Measurements from ENCODE around the gene MT1HL1. TPM values are rescaled to one million over a fixed set of nuclear protein-coding genes. Genes with fewer than 3 reads are reported as not detected.

MT1HL1 gene
- total and polyA plus RNA-seq, 2 experiments from 2014 or later, result not detected

DNA sequence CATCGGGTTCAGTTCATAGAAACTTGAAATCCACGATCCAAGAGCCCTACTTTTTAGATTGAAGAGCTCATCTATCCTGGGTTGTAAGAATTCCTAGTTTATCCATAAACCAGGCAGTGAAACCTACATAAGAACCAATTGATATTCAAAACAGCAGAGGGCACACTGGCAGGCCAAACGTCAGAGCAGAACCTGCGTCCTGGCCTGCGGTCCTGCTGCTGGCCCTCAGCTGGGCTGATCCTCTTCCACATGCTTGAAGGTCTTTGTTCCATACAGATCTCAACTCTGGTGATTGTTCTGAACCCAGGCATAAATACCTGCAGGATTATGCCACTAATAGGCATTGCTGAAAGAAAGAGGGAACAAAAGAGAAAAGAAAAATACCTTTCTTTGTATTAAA is 47.0 kb downstream of the MT1HL1 start:
- TF ChIP-seq, protein P1, sequence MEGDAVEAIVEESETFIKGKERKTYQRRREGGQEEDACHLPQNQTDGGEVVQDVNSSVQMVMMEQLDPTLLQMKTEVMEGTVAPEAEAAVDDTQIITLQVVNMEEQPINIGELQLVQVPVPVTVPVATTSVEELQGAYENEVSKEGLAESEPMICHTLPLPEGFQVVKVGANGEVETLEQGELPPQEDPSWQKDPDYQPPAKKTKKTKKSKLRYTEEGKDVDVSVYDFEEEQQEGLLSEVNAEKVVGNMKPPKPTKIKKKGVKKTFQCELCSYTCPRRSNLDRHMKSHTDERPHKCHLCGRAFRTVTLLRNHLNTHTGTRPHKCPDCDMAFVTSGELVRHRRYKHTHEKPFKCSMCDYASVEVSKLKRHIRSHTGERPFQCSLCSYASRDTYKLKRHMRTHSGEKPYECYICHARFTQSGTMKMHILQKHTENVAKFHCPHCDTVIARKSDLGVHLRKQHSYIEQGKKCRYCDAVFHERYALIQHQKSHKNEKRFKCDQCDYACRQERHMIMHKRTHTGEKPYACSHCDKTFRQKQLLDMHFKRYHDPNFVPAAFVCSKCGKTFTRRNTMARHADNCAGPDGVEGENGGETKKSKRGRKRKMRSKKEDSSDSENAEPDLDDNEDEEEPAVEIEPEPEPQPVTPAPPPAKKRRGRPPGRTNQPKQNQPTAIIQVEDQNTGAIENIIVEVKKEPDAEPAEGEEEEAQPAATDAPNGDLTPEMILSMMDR (IDR thresholded peaks at IDR 0.05; ENCODE audit: low read depth, low read length), result no peak

More for the DNA sequence above, 47.0 kb downstream of the MT1HL1 start:
- no peak for DNase-seq (ENCODE audit: low read depth in 1 of 2, low spot score in 1 of 2)
- Histone ChIP-seq H3K27me3 (no peaks in the 10 kb centered on the region), H3K4me3 (no peak overlapping the region), H3K9me3 (ENCODE audit: low read depth) (no peaks in the 10 kb centered on the region), H3K27ac (no peak overlapping the region), H3K36me3 (no peaks in the 10 kb centered on the region), H3K4me1 (ENCODE audit: low read depth) (peaks cover 15% of the 10 kb centered on the region)

Other genes starting within 250 kb of the MT1HL1 start
- gene MTR, start 209.1 kb downstream of the MT1HL1 start, total RNA-seq, result 34.5 and 61.7 TPM in 2 replicates
- gene MTR, start 209.1 kb downstream of the MT1HL1 start, polyA plus RNA-seq, result 23.9 and 45.9 TPM in 2 replicates
- 87.1 and 155 TPM in 2 replicates for gene RYR2, start 37.7 kb upstream of the MT1HL1 start, total RNA-seq
- gene RYR2, start 37.7 kb upstream of the MT1HL1 start, polyA plus RNA-seq, result 29.8 and 34.4 TPM in 2 replicates